ENCODE measurements around the gene LGR4.

LGR4 gene

GRCh38 chr11:27373856-27374602 is 98.6 kb downstream of the LGR4 start:
- no peak for FAIRE-seq

DNA sequence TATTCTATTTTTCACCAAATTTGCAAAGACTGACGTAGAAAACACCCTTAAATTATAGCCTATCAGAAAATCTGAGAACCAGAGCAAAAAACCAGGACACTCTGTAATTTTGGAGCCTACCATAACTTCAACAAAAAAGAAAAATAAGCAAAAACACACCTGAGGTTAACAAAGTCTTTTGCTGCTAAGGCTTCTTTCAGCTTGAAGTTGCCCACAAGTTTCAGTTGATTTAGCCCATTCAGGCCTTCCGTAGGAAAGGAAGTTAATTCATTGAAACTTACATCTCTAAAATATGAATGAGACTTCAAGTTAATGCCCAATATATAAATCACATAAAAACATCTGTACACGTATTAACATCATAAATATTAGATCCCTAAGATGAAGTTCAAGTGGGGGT is 99.2 kb downstream of the LGR4 start:
- no peak for FAIRE-seq

- FAIRE-seq = no peak
Observed at GRCh38 chr11:27372164-27372563, 100.4 kb downstream of the LGR4 start.

DNA sequence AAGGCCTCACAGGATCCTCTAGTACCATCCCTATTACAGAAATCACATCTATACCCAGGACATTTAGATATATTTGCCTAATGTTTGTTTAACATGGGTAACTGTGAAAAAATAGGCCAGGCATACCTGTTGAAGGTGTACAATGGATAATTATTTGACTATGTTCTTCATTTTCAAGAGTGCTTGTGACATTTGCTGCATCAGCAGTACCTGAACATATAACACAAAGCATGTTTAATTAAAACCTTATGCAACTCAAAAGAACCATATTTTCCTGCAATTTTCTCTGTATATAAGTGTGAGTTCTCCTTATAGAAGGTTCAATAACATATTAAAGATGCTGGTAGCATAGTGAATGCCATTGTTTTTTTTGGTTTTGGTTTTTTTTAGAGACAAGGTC is 101.1 kb downstream of the LGR4 start:
- FAIRE-seq = no peak

DNA sequence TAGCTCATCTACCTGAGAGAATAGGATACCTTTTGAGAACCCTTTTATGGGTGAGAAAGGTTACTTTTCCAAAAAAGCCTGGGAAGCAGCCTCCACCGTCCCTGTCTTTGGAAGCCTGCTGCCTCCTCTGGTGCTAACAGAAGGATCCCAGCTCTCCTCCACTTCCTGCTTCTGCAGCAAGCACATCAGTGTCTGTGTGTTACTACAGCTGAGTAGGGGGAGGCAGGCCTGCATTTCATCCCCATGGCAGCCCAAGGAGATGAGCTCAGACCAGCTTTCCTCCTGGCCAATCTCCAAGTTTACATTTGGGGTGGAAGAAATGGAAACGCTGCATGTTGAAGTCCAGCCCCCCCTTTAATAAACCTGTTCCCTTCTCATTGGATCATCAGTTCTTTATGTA is 102.2 kb downstream of the LGR4 start:
- FAIRE-seq = no peak

GRCh38 chr11:27367881-27368280 is 104.7 kb downstream of the LGR4 start:
- no peak for FAIRE-seq

GRCh38 chr11:27363576-27364117 is 108.9 kb downstream of the LGR4 start:
- FAIRE-seq = no peak

- FAIRE-seq = no peak
Observed at GRCh38 chr11:27362749-27363575, 109.6 kb downstream of the LGR4 start, which contains the start of gene CCDC34. Gene CCDC34 (minus strand): TSS chr11:27363215. CDS start chr11:27363194, 21 bp downstream.

GRCh38 chr11:27361649-27362431 is 110.8 kb downstream of the LGR4 start:
- FAIRE-seq = no peak

DNA sequence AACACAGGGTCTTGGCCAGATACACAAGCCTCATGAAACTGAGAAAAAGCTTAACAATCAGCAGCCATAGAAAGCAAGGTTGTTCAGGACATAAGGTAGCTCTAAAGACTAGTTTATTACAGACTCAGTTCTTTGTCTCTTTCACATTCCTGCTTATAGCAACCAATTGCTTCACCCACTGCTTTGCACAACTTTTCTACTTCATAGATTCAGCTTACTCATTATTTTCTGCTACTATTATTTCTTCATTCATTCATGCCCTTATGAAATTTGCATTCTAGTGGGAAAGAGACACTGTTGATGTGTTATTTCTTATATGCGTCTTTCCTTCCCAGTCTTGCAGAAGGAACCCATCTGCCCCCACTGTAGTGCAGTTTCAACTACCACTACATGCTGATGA is 114.3 kb downstream of the LGR4 start:
- no peak for FAIRE-seq

GRCh38 chr11:27357250-27357649 is 115.3 kb downstream of the LGR4 start:
- no peak for FAIRE-seq

GRCh38 chr11:27356624-27357222 is 115.9 kb downstream of the LGR4 start:
- FAIRE-seq = no peak

- no peak for FAIRE-seq
Observed at GRCh38 chr11:27355575-27356104, 117.0 kb downstream of the LGR4 start.

DNA sequence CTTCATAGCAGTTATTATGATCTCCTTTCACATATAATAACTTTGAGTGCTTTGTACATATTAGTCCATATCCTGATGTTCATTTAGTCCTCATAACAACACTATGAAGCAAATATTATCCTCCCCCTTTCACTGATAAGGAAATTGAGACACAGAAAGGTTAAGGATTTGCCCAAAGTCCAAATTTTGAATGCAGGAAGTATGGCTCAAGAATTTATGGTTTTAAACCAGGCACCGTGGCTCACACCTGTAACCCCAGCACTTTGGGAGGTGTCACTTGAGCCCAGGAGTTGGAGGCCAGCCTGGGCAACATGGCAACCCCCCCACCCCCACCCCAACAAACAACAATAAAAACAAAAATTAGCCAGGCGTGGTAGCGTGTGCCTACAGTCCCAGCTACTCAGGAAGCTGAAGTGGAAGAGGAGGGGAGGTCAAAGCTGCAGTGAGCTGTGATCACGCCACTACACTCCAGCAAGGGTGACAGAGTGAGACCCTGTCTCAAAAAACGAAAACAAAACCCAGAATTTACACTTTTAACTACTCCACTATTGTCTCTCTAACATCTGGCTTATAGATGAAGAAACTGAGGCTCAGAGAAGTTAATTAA is 118.1 kb downstream of the LGR4 start:
- no peak for FAIRE-seq

DNA sequence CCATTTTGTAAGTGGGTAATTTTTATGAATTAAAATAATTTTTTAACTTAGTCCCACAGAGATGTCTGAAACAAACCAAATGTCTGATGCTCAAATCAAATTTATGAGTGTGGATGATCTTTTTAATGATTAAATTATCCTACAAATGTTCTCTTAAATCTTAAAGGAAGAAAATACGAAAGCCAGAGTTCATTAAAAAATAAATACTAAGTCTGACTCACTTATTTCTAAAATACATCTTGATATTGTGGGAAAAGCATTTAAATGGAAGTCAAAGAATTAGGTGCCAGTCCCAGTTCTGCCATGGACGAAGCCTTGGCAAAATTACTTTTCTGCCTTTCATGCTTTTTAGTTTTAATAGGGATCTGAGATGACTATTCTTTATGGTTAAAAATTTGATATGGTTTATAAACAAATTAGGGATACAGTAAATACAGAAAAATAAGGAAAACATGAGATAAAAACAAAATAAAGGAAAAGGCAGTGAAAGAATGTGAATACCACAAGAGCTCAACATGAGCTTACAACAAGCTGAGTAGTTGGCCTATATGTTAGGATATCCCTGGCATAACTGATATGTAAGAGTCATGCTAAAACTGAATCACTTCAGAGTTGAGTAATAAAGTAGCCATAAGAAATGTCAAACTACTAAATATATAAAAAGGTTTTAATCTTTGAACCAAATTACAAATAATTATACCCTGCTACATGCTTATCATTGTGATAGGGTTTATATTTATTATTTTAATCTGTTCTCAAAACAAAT is 118.8 kb downstream of the LGR4 start:
- FAIRE-seq = no peak

DNA sequence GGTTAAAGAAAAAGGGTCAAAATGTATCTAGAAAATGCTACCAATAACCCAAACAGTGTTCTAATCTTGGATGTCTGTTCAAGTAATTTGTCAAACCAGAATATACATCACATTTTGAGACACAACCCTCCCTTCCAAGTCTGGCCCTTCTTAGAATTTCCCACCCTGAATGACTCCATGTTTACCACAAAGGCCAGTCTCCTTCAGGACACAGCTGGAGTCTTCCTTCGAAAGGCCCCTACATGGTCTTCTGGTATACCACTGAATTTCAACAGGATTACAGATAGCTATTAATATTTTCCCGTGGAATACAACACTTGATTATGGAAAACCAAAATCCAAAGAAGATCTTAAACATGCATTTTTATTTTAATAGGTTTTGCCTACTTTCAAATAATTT is 119.8 kb downstream of the LGR4 start:
- FAIRE-seq = no peak

DNA sequence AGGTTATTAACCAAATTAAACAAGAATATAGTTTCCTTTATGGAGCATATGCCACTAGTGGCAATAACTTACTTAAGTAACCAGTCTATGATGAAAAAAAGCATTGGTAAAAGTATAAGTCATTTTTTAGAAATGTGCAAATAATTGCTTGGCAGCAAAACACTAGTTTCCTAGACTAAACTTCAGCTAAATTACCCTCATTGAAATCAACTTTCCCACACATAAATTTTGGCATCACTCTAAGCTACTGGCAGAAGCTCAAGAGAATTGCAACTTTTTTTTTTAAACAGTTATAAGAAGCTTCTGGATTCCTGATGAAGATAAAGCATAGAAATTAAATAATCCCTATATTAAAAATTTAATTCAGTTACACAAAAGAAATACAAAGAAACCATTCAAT is 122.1 kb downstream of the LGR4 start:
- no peak for FAIRE-seq

- FAIRE-seq = no peak
Observed at GRCh38 chr11:27349919-27350318, 122.7 kb downstream of the LGR4 start.

GRCh38 chr11:27348340-27348873 is 124.2 kb downstream of the LGR4 start:
- peak; percentile 58 for FAIRE-seq

Measured in colon (tissue), 2 donors.